Head of caudate nucleus (tissue), 42 donors: Measurements from ENCODE around the gene RIC8A.
"Not testable (repeated sequence)": the region's sequence is repeated elsewhere in the genome, so short reads cannot be mapped to it uniquely, and the experiment has no call there.

Experiments used
- DNase-seq, 42 donors: peaks; one replicate each; pipeline versions ENCODE4 v3.0.0 to v3.0.0-alpha.2; 2020 to 2021; ENCODE audit warnings: mixed read lengths in 7 of 42
- intact Hi-C: fragments of 100-400 bp; cut with DNase I; formaldehyde crosslinking; loops from one replicate; pipeline ENCODE4 v1.15.0; 2022

The RIC8A gene

GRCh38 chr11:212150-213100 lies 4.9 kb downstream of the RIC8A start:
- intact Hi-C loops: no loop called here
- peak in 4 of 42 donors; percentile 2 to 12 (median 10) for DNase-seq

- DNase-seq: peak in 3 of 42 donors; percentile 0 to 12 (median 10)
- intact Hi-C loops: no loop called here
These were observed 5.6 kb downstream of the RIC8A start for GRCh38 chr11:213111-213510.

GRCh38 chr11:214083-214482 lies 6.6 kb downstream of the RIC8A start:
- peak in 5 of 42 donors; percentile 4 to 35 (median 11) for DNase-seq
- intact Hi-C loops: no loop called here

DNA sequence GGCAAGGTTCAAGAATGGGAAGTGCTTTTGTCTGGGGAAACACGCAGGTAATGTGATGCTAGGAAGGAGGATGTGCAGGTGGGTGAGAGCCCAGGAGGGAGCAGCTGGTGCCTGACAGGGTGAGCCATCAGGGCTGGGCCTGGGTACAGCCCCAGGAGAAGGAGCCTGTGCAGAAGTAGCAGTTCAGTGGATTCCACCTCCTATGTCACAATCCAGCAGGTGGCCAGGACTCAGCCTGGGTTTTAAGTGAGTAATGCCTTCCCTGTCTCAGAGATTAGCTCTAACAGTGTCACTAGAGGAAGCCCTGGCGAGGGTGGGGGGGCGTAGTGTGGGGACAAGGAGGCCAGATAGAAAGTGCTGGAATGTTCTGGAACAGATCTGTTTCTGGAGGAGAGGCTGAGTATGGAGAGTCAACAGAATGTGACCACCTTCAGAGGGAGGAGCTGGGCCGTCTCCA lies 8.1 kb downstream of the RIC8A start:
- DNase-seq: peak in 1 of 42 donors; percentile 20
- intact Hi-C loops: no loop called here

DNA sequence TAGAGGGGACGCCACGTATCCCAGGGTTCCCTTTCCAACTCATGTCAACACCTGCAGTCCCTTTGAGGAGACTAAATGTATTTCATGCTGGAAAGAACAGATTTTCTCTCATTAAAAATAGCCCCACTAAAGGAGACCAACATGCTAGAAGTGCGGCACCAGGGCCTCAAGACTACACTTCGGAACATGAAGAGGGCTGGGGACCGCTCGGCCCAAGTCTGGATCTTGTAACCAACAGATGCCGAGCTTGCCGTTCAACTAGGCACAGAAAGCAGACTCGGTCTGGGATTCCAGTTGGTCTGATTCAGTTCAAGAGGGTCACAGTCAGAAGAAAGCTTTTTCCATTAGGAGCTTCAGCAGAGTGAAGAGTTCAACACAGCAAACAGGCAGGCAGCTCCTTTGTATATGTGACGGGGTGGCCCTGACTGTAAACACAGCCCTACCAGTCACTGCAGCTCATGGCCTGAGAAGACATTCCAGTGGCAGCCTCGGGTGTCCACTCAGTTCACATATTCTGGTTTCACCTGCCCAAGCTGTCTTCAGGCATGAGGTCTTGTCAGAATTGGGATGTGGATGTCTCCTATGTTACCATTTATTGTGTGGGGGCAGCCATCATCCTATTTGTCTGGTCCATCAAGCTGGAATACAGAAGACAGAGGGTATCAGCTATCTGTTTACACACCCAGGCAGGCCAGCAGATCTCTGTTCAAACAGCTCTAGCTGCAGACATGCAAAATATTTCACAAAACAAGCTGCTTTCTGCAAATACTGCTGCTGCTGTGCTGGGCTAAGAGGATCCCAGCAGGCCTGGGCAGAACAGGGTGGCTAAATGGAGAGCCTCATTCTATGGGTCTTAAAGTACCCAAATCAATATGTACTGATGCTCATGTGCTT lies 8.8 kb downstream of the RIC8A start:
- intact Hi-C loops: no loop called here
- peak in 3 of 42 donors; percentile 1 to 11 (median 5) for DNase-seq

DNA sequence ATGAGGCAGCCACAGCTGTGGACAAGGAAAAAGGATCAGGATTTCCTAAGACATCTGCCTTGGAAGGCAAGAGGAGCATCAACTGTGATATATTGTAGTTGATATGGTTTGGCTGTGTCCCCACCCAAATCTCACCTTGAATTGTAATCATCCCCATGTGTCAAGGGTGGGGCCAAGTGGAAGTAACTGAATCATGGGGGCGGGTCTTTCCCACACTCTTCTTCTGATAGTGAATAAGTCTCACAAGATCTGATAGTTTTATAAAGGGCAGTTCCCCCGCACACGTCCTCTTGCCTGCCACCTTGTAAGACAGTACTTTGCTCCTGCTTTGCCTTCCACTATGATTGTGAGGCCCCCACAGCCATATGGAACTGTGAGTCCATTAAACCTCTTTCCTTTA lies 10.2 kb downstream of the RIC8A start:
- intact Hi-C loops: no loop called here

GRCh38 chr11:218815-219593 lies 11.5 kb downstream of the RIC8A start:
- intact Hi-C loops: no loop called here
- DNase-seq: peak in 5 of 42 donors; percentile 6 to 34 (median 15)

More for the DNA sequence above, 10.2 kb downstream of the RIC8A start:
- DNase-seq: peak in 1 of 42 donors; percentile 2

GRCh38 chr11:220641-221215 lies 13.2 kb downstream of the RIC8A start:
- intact Hi-C loops: not testable (repeated sequence)

GRCh38 chr11:221539-221938 lies 14.0 kb downstream of the RIC8A start:
- DNase-seq: peak in 1 of 42 donors; percentile 18
- intact Hi-C loops: no loop called here

More at GRCh38 chr11:220641-221215, 13.2 kb downstream of the RIC8A start:
- not testable (repeated sequence) for DNase-seq

GRCh38 chr11:221998-222789 lies 14.7 kb downstream of the RIC8A start:
- peak in 3 of 42 donors; percentile 1 to 19 (median 3) for DNase-seq
- intact Hi-C loops: no loop called here

GRCh38 chr11:223026-223789 lies 15.7 kb downstream of the RIC8A start:
- intact Hi-C loops: no loop called here
- DNase-seq: peak in 37 of 42 donors; percentile 26 to 84 (median 57)

DNA sequence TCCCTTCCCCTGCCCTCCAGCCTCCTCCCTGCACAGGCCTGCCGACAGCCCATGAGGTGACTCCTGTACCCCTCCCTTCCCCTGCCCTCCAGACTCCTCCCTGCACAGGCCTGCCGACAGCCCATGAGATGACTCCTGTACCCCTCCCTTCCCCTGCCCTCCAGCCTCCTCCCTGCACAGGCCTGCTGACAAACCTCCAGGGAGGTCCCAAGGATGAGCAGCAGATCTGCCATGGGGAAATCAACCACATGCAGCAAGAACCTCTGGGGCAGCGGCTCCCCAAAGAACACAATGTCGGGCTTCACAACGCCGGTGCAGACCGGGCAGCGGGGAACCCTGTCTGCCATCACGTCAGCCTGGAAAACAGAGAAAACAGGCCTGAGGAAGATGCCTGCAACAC lies 16.4 kb downstream of the RIC8A start:
- DNase-seq: peak in 2 of 42 donors; percentile 18
- intact Hi-C loops: no loop called here

- intact Hi-C loops: no loop called here
- peak in 2 of 42 donors; percentile 12 to 14 for DNase-seq
These were observed 16.9 kb downstream of the RIC8A start for GRCh38 chr11:224424-224823.

- intact Hi-C loops: no loop called here
- peak in 1 of 42 donors; percentile 14 for DNase-seq
These were observed 18.4 kb downstream of the RIC8A start for GRCh38 chr11:225734-226453.

GRCh38 chr11:227824-228379 lies 20.4 kb downstream of the RIC8A start:
- intact Hi-C loops: no loop called here
- DNase-seq: peak in 4 of 42 donors; percentile 17 to 45 (median 32)

DNA sequence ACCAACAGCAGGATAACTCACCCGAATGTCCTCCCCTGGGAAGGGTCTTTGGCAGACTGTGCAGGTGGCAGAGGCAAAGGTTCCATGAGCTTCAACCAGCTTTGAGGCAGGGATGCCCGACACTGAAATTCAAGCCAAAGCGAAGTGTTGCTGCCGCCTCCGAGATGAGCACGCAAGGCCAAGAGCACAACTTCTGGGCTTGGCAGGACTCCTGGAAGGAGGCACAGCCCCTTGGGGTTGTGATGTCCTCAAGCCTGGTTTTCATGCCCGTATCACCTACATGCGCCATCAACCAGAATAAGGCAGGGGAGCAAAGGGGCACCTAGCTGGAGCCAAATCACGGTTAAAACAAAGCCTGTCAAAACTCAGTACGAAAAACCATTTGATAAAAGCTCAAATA lies 22.9 kb downstream of the RIC8A start:
- DNase-seq: peak in 2 of 42 donors; percentile 8 to 22
- intact Hi-C loops: no loop called here
